GM23338 (cell line): ENCODE results near the gene MAZ. TPM values are rescaled to one million over a fixed set of nuclear protein-coding genes. Genes with fewer than 3 reads are reported as not detected.

Source experiments
- ATAC-seq: fragments of 200-7000 bp; cut with Tn5 transposase; 3 replicates; pipeline ENCODE4 v1.9.1; 2020
- DNase-seq: peaks from one replicate; pipeline ENCODE4 v3.0.0-alpha.2; 2015; ENCODE audit warnings: low spot score
- H2AFZ ChIP-seq: fragments of 200-600 bp; sonication (generic); 2 replicates; pipeline ENCODE4 v1.8.0; 2016; ENCODE audit warnings: antibody characterized with exemption, mild to moderate bottlenecking, moderate library complexity
- H3F3A ChIP-seq: fragments of 200-600 bp; sonication (generic); replicated peaks from 2 replicates; pipeline ENCODE4 v1.8.0; 2017; ENCODE audit warnings: antibody characterized with exemption, mixed run types, low read depth
- H3K27ac ChIP-seq: fragments of 200-600 bp; sonication (generic); 2 replicates; pipeline ENCODE4 v1.6.1; 2016; ENCODE audit warnings: low read depth
- H3K27me3 ChIP-seq: fragments of 200-600 bp; sonication (generic); 2 replicates; pipeline ENCODE4 v1.8.0; 2016; ENCODE audit warnings: mild to moderate bottlenecking, mixed run types, moderate library complexity; ENCODE audit not compliant: insufficient read depth
- H3K36me3 ChIP-seq: fragments of 200-600 bp; sonication (generic); 2 replicates; pipeline ENCODE4 v1.8.0; 2016; ENCODE audit warnings: mild to moderate bottlenecking; ENCODE audit not compliant: insufficient read depth
- H3K4me1 ChIP-seq: fragments of 200-600 bp; sonication (generic); 2 replicates; pipeline ENCODE4 v1.8.0; 2016; ENCODE audit warnings: mild to moderate bottlenecking, moderate library complexity; ENCODE audit not compliant: insufficient read depth
- H3K4me2 ChIP-seq: fragments of 200-600 bp; sonication (generic); 2 replicates; pipeline ENCODE4 v1.7.1; 2017; ENCODE audit warnings: mixed run types
- H3K4me3 ChIP-seq: fragments of 200-600 bp; sonication (generic); 2 replicates; pipeline ENCODE4 v1.6.1; 2016; ENCODE audit warnings: mixed run types
- H3K79me2 ChIP-seq: fragments of 200-600 bp; sonication (generic); replicated peaks from 2 replicates; pipeline ENCODE4 v1.8.0; 2017; ENCODE audit warnings: mild to moderate bottlenecking; ENCODE audit not compliant: insufficient read depth
- H3K9me2 ChIP-seq: fragments of 200-600 bp; sonication (generic); 2 replicates; pipeline ENCODE4 v1.8.0; 2017; ENCODE audit not compliant: insufficient read depth
- H4K20me1 ChIP-seq: fragments of 200-600 bp; sonication (generic); replicated peaks from 2 replicates; pipeline ENCODE4 v1.8.0; 2017; ENCODE audit warnings: mild to moderate bottlenecking; ENCODE audit not compliant: insufficient read depth
- H3K27ac Mint-ChIP-seq: 2 replicates; pipeline ENCODE4 v1.8.0; 2020; ENCODE audit warnings: inconsistent platforms, mild to moderate bottlenecking, moderate library complexity, mixed read lengths
- H3K27me3 Mint-ChIP-seq: 3 replicates; pipeline ENCODE4 v1.8.0; 2022; ENCODE audit warnings: low read depth, mild to moderate bottlenecking, moderate library complexity, mixed read lengths, inconsistent platforms; ENCODE audit not compliant: insufficient read depth, poor library complexity
- H3K36me3 Mint-ChIP-seq: 3 replicates; pipeline ENCODE4 v1.8.0; 2021; ENCODE audit warnings: low read depth, mild to moderate bottlenecking, inconsistent platforms, moderate library complexity, mixed read lengths
- H3K4me1 Mint-ChIP-seq: 3 replicates; pipeline ENCODE4 v1.8.0; 2020; ENCODE audit warnings: mild to moderate bottlenecking, inconsistent platforms, mixed read lengths
- H3K4me3 Mint-ChIP-seq: 3 replicates; pipeline ENCODE4 v1.8.0; 2021; ENCODE audit warnings: moderate library complexity, mild to moderate bottlenecking, inconsistent platforms, mixed read lengths
- H3K9me3 Mint-ChIP-seq: 3 replicates; pipeline ENCODE4 v1.8.0; 2020; ENCODE audit warnings: moderate library complexity, mild to moderate bottlenecking, inconsistent platforms, mixed read lengths
- CREB1 ChIP-seq: fragments of 250-450 bp; sonication (Bioruptor Pico); IDR thresholded peaks from 2 replicates; pipeline ENCODE4 v1.5.0; 2020; ENCODE audit warnings: low read depth, mild to moderate bottlenecking, moderate library complexity
- EZH2 ChIP-seq: fragments of 200-600 bp; sonication (generic); IDR thresholded peaks from one replicate; pipeline ENCODE4 v1.8.0; 2017; ENCODE audit warnings: antibody characterized with exemption, mild to moderate bottlenecking, low read depth; ENCODE audit not compliant: unreplicated experiment
- EZH2phosphoT487 ChIP-seq: fragments of 200-600 bp; sonication (generic); IDR thresholded peaks from one replicate; pipeline ENCODE4 v1.8.1; 2018; ENCODE audit warnings: antibody characterized with exemption; ENCODE audit not compliant: unreplicated experiment
- JUNB ChIP-seq: IDR thresholded peaks from one replicate; pipeline ENCODE4 v1.6.1; 2016; ENCODE audit warnings: antibody characterized with exemption; ENCODE audit not compliant: unreplicated experiment
- NANOG ChIP-seq: IDR thresholded peaks from 2 replicates; pipeline ENCODE4 v1.6.1; 2016; ENCODE audit warnings: antibody characterized with exemption, borderline replicate concordance
- POLR2AphosphoS5 ChIP-seq: IDR thresholded peaks from 2 replicates; pipeline ENCODE4 v1.6.1; 2016; ENCODE audit warnings: antibody characterized with exemption, low read depth
- REST ChIP-seq: IDR thresholded peaks from one replicate; pipeline ENCODE4 v1.6.1; 2018; ENCODE audit warnings: antibody characterized with exemption; ENCODE audit not compliant: unreplicated experiment
- STAT1 ChIP-seq: IDR thresholded peaks from one replicate; pipeline ENCODE4 v1.6.1; 2016; ENCODE audit warnings: antibody characterized with exemption; ENCODE audit not compliant: unreplicated experiment
- ZNF114 ChIP-seq: fragments of 250-450 bp; sonication (Bioruptor Pico); IDR thresholded peaks from 2 replicates; pipeline ENCODE4 v1.5.0; 2020; ENCODE audit warnings: mild to moderate bottlenecking, moderate library complexity
- ZNF331 ChIP-seq: fragments of 250-450 bp; sonication (Bioruptor Pico); IDR thresholded peaks from 2 replicates; pipeline ENCODE4 v1.5.0; 2020; ENCODE audit warnings: low read depth, mild to moderate bottlenecking, moderate library complexity
- ZNF462 ChIP-seq: fragments of 250-450 bp; sonication (Bioruptor Pico); IDR thresholded peaks from 2 replicates; pipeline ENCODE4 v1.5.0; 2020; ENCODE audit warnings: mild to moderate bottlenecking, moderate library complexity
- polyA plus RNA-seq: library from polyadenylated mRNA; unstranded; fragments of >200 nt; fragmentation: Nextera tagmentation; extraction: Ambion mirVana; gene quantifications from 2 replicates; pipeline ENCODE4 v1.2.1, GENCODE V29; 2016
- total RNA-seq: library from RNA; depleted of rRNA; stranded (reverse); fragments of >200 nt; shearing (Covaris generic); gene quantifications from 2 replicates; pipeline ENCODE4 v1.2.3, GENCODE V29; 2014
- TF ChIP-seq, protein P1 (sequence below): IDR thresholded peaks from 2 replicates; pipeline ENCODE4 v1.6.1; 2016; ENCODE audit warnings: antibody characterized with exemption

MAZ gene
- total and polyA plus RNA-seq, 2 experiments from 2014 or later = 155 to 270 TPM

DNA sequence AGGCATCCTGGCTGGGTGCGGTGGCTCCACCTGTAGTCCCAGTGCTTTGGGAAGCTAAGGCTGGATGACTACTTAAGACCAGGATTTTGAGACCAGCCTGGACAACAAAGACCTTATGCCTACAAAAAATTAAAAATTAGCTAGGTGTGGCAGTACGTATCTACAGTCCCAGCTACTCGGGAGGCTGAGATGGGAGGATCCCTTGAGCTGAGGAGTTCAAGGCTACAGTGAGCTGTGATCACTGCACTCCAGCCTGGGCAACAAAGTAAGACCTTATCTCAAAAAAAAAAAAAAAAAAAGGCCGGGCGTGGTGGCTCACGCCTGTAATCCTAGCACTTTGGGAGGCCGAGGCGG lies 20.0 kb downstream of the MAZ start (continued):
- no peak for TF ChIP-seq REST

- no peaks in the 10 kb centered on the region for H3K79me2 ChIP-seq
- no peaks in the 10 kb centered on the region for H3K9me2 ChIP-seq
- Mint-ChIP-seq H3K9me3 (no peaks in the 10 kb centered on the region), H3K27ac (no peak overlapping the region), H3K4me1 (peaks cover 3% of the 10 kb centered on the region), H3K4me3 (no peak overlapping the region; the same call in 2 of the 3 replicates), H3K36me3 (no peaks in the 10 kb centered on the region), H3K27me3 (peaks cover 2% of the 10 kb centered on the region)
- no peak for DNase-seq
- H3F3A ChIP-seq = no peaks in the 10 kb centered on the region; the same call in 1 of the 2 replicates
- no peak overlapping the region for H3K27ac ChIP-seq
- no peak overlapping the region for H2AFZ ChIP-seq
- H3K4me3 ChIP-seq = no peak overlapping the region
- H3K4me2 ChIP-seq = no peak overlapping the region
- no peaks in the 10 kb centered on the region; the same call in 1 of the 2 replicates for H3K4me1 ChIP-seq
- no peaks in the 10 kb centered on the region for H4K20me1 ChIP-seq
- no peaks in the 10 kb centered on the region for H3K27me3 ChIP-seq
- H3K36me3 ChIP-seq = no peaks in the 10 kb centered on the region
- no peak for ATAC-seq
- TF ChIP-seq ZNF462 (CRISPR knock-in tag) (no peak), JUNB (no peak), POLR2AphosphoS5 (no peak), NANOG (no peak), EZH2 (no peak), ZNF114 (CRISPR knock-in tag) (no peak), ZNF331 (CRISPR knock-in tag) (no peak), STAT1 (no peak), CREB1 (no peak), REST (no peak), EZH2phosphoT487 (no peak)
- TF ChIP-seq, protein P1, sequence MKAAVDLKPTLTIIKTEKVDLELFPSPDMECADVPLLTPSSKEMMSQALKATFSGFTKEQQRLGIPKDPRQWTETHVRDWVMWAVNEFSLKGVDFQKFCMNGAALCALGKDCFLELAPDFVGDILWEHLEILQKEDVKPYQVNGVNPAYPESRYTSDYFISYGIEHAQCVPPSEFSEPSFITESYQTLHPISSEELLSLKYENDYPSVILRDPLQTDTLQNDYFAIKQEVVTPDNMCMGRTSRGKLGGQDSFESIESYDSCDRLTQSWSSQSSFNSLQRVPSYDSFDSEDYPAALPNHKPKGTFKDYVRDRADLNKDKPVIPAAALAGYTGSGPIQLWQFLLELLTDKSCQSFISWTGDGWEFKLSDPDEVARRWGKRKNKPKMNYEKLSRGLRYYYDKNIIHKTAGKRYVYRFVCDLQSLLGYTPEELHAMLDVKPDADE = no peak
Observed at GRCh38 chr16:29830774-29831173, 24.4 kb downstream of the MAZ start.
